Gastrocnemius medialis (tissue), 4 donors: ENCODE results near the gene ZNF655. TPM values are rescaled to one million over a fixed set of nuclear protein-coding genes. Genes with fewer than 3 reads are reported as not detected.

Source experiments
- ATAC-seq, 2 donors: fragments of 150-250 bp; one replicate each; pipeline ENCODE4 v1.9.1; 2016
- DNase-seq, 2 donors: peaks; one replicate each; pipeline ENCODE4 v3.0.0-alpha.2; 2019
- H3K27ac ChIP-seq, 4 donors: fragments of 200-600 bp; sonication (generic); 1 replicate in 1 of 4; 2 replicates in 3 of 4; pipeline ENCODE4 v1.5.1; 2016 to 2018; ENCODE audit warnings: mild to moderate bottlenecking in 2 of 4, moderate library complexity in 1 of 4
- H3K27me3 ChIP-seq, 3 donors: fragments of 200-600 bp; sonication (generic) in 2 of 3; 1 replicate in 1 of 3; 2 replicates in 2 of 3; pipeline versions ENCODE4 v1.5.1 to v1.6.0; 2016 to 2019; ENCODE audit warnings: mild to moderate bottlenecking in 1 of 3, moderate library complexity in 1 of 3
- H3K36me3 ChIP-seq, 2 donors: fragments of 200-600 bp; sonication (generic) in 1 of 2; one replicate each; pipeline ENCODE4 v1.5.1; 2017 to 2018
- H3K4me1 ChIP-seq, 2 donors: fragments of 200-600 bp; sonication (generic) in 1 of 2; one replicate each; pipeline ENCODE4 v1.5.1; 2016 to 2017; ENCODE audit warnings: mild to moderate bottlenecking in 2 of 2
- H3K4me3 ChIP-seq, 4 donors: fragments of 200-600 bp; sonication (generic) in 3 of 4; 1 replicate in 1 of 4; 2 replicates in 3 of 4; pipeline ENCODE4 v1.5.1; 2016 to 2019; ENCODE audit warnings: mild to moderate bottlenecking in 2 of 4
- H3K9me3 ChIP-seq, 3 donors: fragments of 200-600 bp; sonication (generic) in 2 of 3; 1 replicate in 1 of 3; 2 replicates in 2 of 3; pipeline ENCODE4 v1.5.1; 2016 to 2019
- POLR2A ChIP-seq, 2 donors: fragments of 450-650 bp; IDR thresholded peaks; one replicate each; pipeline ENCODE4 v1.6.1; 2017; ENCODE audit warnings: antibody characterized with exemption in 2 of 2, mild to moderate bottlenecking in 2 of 2, moderate library complexity in 2 of 2
- in situ Hi-C, 4 donors: fragments of 200-750 bp; cut with MboI; loops; one replicate each; pipeline versions ENCODE4 v1.15.0 to v1.8.0; 2017; ENCODE audit warnings: low sequenced_read_pairs in 4 of 4
- intact Hi-C: fragments of 100-400 bp; cut with DNase I; formaldehyde crosslinking; loops from one replicate; pipeline ENCODE4 v1.15.1; 2023; ENCODE audit warnings: low total_unique reads
- total RNA-seq, 4 donors: library from RNA; depleted of rRNA; stranded (reverse); fragments of >200 nt; gene quantifications; one replicate each; pipeline versions ENCODE4 v1.1.0 to v1.2.3, GENCODE V29; 2016
- TF ChIP-seq, protein P1 (sequence below), 5 experiments: fragments of 450-650 bp in 3 of 5; fragments of 200-600 bp in 2 of 5; sonication (generic) in 2 of 5; IDR thresholded peaks in 4 of 5; conservative IDR thresholded peaks in 1 of 5; 1 replicate in 4 of 5; 2 replicates in 1 of 5; pipeline ENCODE4 v1.5.1; 2016 to 2019; ENCODE audit warnings: antibody characterized with exemption in 5 of 5, mild to moderate bottlenecking in 3 of 5, moderate library complexity in 3 of 5

ZNF655 gene
- total RNA-seq = 10 to 100 TPM; 41.5 to 85.1 (median 56.5) TPM

GRCh38 chr7:99558306-99559174 lies at the start of gene ZNF655:
Gene ZNF655, plus strand, starts transcription at chr7:99558642. Its CDS starts 1,918 bp downstream, at chr7:99560560.
- Histone ChIP-seq H3K9me3 (no peaks in the 10 kb centered on the region), H3K4me1 (peaks cover 19 to 31% of the 10 kb centered on the region in 2 donors), H3K27me3 (no peaks in the 10 kb centered on the region), H3K4me3 (peak within 1 kb of the TSS; percentile 82 to 94 (median 90)), H3K36me3 (peaks cover 0 to 43% of the 10 kb centered on the region in 2 donors), H3K27ac (peak within 1 kb of the TSS; percentile 96 to 99 (median 98))
- in situ Hi-C loops = loop anchor here in 1 of 4 donors (10.0 kb wide), 1 partner anchor 54 kb away; the partner anchor contains the start of genes ZKSCAN5 and ZNF394
- intact Hi-C loops = loop anchor here (2.0 to 10.0 kb wide), 4 partner anchors 54 to 1316 kb away; partner anchors contain the start of genes MEPCE, SRRT, ZCWPW1 and ZKSCAN5
- TF ChIP-seq POLR2A (IDR thresholded peaks at IDR 0.05) = peak; percentile 91 to 93
- TF ChIP-seq, protein P1, sequence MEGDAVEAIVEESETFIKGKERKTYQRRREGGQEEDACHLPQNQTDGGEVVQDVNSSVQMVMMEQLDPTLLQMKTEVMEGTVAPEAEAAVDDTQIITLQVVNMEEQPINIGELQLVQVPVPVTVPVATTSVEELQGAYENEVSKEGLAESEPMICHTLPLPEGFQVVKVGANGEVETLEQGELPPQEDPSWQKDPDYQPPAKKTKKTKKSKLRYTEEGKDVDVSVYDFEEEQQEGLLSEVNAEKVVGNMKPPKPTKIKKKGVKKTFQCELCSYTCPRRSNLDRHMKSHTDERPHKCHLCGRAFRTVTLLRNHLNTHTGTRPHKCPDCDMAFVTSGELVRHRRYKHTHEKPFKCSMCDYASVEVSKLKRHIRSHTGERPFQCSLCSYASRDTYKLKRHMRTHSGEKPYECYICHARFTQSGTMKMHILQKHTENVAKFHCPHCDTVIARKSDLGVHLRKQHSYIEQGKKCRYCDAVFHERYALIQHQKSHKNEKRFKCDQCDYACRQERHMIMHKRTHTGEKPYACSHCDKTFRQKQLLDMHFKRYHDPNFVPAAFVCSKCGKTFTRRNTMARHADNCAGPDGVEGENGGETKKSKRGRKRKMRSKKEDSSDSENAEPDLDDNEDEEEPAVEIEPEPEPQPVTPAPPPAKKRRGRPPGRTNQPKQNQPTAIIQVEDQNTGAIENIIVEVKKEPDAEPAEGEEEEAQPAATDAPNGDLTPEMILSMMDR (IDR thresholded peaks at IDR 0.05 in 4 of 5, conservative IDR thresholded peaks at IDR 0.05 in 1 of 5) = no peak
- DNase-seq (peak; percentile 91 to 92), ATAC-seq (peak; percentile 86 to 92)

DNA sequence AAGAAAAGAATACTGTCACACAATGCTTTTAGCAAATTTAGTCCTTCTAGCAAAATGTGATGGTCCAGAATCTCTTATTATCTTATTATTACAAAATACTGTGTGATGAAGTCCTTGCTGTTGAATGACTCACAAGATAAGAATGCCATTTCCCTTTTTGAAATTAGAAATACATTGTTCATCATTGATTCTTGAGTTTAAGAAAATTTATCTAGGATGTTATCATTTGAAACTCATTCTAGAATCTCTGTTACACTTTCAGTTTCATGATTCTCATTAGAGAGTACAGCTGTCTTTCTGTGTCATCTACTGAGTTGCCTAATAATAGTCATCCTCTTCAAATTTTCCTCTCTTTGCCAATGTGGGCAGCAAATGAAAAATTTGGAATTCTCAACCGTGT lies 44.4 kb upstream of the ZNF655 start:
- intact Hi-C loops = no loop called here
- in situ Hi-C loops = no loop called here
- Histone ChIP-seq H3K27ac (no peak overlapping the region), H3K4me3 (no peak overlapping the region), H3K27me3 (no peaks in the 10 kb centered on the region), H3K4me1 (no peaks in the 10 kb centered on the region), H3K9me3 (no peaks in the 10 kb centered on the region), H3K36me3 (peaks cover 0 to 49% of the 10 kb centered on the region in 2 donors)
- ATAC-seq = no peak
- TF ChIP-seq POLR2A (IDR thresholded peaks at IDR 0.05) = no peak
- TF ChIP-seq, protein P1 (IDR thresholded peaks at IDR 0.05 in 4 of 5, conservative IDR thresholded peaks at IDR 0.05 in 1 of 5) = no peak
- DNase-seq = no peak

GRCh38 chr7:99521399-99521798 lies 37.0 kb upstream of the ZNF655 start:
- intact Hi-C loops = no loop called here
- H3K9me3 ChIP-seq = no peaks in the 10 kb centered on the region
- ATAC-seq (no peak), DNase-seq (no peak)
- H3K4me1 ChIP-seq = no peaks in the 10 kb centered on the region
- peaks cover 3 to 48% of the 10 kb centered on the region in 2 donors for H3K36me3 ChIP-seq
- no peak overlapping the region for H3K4me3 ChIP-seq
- no peak overlapping the region for H3K27ac ChIP-seq
- TF ChIP-seq, protein P1 (IDR thresholded peaks at IDR 0.05 in 4 of 5, conservative IDR thresholded peaks at IDR 0.05 in 1 of 5) = no peak
- no peak for TF ChIP-seq POLR2A (IDR thresholded peaks at IDR 0.05)
- in situ Hi-C loops = no loop called here
- H3K27me3 ChIP-seq = no peaks in the 10 kb centered on the region

DNA sequence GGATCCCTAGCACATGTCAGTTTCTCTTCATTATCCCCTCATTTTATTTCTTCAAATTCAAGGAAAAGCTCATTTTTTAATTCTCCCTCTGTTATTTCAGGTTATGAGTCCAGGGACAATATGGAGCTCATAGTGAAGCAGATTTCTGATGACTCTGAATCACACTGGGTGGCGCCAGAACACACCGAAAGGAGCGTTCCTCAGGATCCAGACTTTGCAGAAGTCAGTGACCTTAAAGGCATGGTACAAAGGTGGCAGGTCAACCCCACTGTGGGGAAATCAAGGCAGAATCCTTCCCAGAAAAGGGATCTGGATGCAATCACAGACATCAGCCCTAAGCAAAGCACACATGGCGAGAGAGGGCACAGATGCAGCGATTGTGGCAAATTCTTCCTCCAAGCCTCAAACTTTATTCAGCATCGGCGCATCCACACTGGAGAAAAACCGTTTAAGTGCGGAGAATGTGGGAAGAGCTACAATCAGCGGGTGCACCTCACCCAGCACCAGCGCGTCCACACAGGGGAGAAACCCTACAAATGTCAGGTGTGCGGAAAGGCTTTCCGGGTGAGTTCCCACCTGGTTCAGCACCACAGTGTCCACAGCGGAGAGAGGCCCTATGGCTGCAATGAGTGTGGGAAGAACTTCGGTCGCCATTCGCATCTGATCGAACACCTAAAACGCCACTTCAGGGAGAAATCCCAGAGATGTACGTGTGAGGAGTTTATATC lies 32.6 kb upstream of the ZNF655 start:
- ATAC-seq = no peak
- no peaks in the 10 kb centered on the region for H3K27me3 ChIP-seq
- intact Hi-C loops (no loop called here), in situ Hi-C loops (no loop called here)
- no peaks in the 10 kb centered on the region for H3K4me1 ChIP-seq
- peaks cover 0 to 17% (median 0%) of the 10 kb centered on the region in 3 donors for H3K9me3 ChIP-seq
- no peak overlapping the region for H3K27ac ChIP-seq
- TF ChIP-seq POLR2A (IDR thresholded peaks at IDR 0.05) = no peak
- TF ChIP-seq, protein P1 (IDR thresholded peaks at IDR 0.05 in 4 of 5, conservative IDR thresholded peaks at IDR 0.05 in 1 of 5) = no peak
- DNase-seq = no peak
- H3K4me3 ChIP-seq = no peak overlapping the region
- peaks cover 3 to 64% of the 10 kb centered on the region in 2 donors for H3K36me3 ChIP-seq
